AG09319 (cell line): Measurements from ENCODE around the gene ASPN.

Experiments
- DNase-seq: peaks from one replicate; pipeline ENCODE4 v3.0.0-alpha.2; 2010; ENCODE audit warnings: low read depth; ENCODE audit errors: extremely low read depth
- TF ChIP-seq, protein P1 (sequence below): IDR thresholded peaks from 2 replicates; pipeline ENCODE4 v1.5.1; 2011; ENCODE audit warnings: low read depth, mild to moderate bottlenecking, inconsistent platforms, low read length, moderate library complexity

Gene ASPN

GRCh38 chr9:92494856-92495255 lies 12.6 kb upstream of the ASPN start:
- TF ChIP-seq, protein P1, sequence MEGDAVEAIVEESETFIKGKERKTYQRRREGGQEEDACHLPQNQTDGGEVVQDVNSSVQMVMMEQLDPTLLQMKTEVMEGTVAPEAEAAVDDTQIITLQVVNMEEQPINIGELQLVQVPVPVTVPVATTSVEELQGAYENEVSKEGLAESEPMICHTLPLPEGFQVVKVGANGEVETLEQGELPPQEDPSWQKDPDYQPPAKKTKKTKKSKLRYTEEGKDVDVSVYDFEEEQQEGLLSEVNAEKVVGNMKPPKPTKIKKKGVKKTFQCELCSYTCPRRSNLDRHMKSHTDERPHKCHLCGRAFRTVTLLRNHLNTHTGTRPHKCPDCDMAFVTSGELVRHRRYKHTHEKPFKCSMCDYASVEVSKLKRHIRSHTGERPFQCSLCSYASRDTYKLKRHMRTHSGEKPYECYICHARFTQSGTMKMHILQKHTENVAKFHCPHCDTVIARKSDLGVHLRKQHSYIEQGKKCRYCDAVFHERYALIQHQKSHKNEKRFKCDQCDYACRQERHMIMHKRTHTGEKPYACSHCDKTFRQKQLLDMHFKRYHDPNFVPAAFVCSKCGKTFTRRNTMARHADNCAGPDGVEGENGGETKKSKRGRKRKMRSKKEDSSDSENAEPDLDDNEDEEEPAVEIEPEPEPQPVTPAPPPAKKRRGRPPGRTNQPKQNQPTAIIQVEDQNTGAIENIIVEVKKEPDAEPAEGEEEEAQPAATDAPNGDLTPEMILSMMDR: no peak
- DNase-seq: no peak

DNA sequence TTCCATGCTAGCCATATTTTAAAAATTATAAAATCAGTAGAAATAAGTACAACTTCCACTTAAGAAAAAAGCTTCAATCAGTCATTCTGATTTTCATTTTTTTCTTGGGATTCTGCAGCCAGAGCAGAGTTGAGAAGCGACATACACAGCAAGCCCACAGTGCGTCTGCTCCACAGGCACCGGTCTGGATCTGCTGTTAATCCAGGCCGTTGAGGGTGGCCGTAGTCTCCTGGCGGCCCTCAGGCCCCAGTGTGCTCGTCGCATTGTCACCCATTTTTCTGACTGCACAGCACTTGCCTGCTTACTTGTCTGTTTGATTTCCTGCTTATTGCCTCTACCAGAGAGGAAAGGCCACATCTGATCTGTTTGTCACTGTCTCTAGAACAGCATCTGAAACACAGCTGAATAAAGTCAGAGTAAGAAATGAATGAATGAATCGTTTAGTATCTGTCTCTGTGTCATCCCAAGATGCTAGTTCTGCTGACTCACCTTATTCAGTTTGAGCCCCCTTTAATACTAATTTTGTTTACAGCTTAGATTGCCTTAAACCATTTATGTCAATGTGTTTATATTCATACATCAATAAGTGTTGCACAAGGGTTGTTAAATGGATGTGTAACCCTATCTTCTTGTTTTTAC lies 11.6 kb upstream of the ASPN start:
- TF ChIP-seq, protein P1: no peak
- DNase-seq: no peak

- DNase-seq: no peak
- TF ChIP-seq, protein P1: no peak
Measured at GRCh38 chr9:92492781-92493401, 10.6 kb upstream of the ASPN start.

DNA sequence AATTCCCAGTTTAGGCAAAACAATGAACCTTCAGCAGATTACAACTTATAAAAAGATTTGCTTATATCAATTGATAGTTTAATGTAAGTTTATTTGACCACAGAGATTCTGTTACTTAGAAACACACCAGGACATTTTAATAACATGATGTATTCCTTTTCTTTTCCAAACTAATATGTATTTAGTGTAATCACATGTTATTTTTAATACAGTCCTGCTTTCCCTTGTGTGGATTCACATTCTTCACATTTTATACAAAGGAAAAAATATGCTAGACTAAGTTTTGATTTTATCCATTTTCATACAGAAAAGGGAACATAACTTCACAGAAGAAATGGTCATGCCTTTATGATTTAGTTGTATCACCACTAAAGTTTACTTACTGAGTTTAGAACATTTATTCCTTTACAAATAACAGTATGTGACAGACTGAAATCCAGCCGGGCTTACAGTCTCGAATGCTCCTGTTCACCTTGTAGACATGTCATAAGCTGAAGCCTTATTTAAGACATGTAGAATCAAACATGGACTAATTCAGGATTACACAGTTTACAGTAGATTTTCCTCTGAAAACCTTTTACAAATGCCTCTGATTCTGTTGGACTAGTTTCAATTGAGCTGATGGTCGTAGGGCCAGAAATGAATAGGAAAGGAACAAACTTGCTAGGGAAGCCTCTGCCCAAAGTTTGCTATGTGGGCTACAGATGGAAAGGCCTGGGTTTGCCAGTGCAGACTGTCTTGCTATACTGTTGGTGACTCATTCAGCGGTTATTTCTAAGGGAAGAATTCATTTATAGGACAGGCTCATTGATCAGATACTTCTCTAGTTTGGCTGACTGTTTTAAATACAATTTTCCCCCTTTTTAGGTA lies 6.6 kb upstream of the ASPN start:
- TF ChIP-seq, protein P1: no peak
- DNase-seq: no peak

DNA sequence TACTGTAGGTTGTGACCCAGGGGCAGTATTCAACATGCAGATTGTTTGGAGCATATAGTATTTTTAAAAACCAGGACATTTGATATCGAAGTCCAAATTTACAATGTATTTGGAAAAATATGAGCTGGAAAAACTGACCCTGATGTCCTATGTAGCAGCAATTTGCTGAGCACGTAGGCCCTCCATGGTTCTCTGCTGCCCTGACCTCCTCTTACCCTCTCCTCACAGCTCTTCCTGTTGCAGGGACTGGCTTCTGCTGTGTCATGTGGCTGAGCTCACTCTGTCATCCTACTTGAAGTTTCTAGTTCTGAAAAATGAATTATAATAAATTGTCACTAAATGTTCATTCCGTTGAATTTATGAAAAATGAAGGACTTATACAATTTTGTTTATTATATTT lies 4.1 kb upstream of the ASPN start:
- TF ChIP-seq, protein P1: no peak
- DNase-seq: no peak

GRCh38 chr9:92484563-92484962 lies 2.3 kb upstream of the ASPN start:
- TF ChIP-seq, protein P1: no peak
- no peak for DNase-seq
